ENCODE measurements around the gene DDX41. TPM values are rescaled to one million over a fixed set of nuclear protein-coding genes. Genes with fewer than 3 reads are reported as not detected.

DDX41 gene
- total RNA-seq, 2 donors from 2014 or later: 53.7 to 138 TPM

DNA sequence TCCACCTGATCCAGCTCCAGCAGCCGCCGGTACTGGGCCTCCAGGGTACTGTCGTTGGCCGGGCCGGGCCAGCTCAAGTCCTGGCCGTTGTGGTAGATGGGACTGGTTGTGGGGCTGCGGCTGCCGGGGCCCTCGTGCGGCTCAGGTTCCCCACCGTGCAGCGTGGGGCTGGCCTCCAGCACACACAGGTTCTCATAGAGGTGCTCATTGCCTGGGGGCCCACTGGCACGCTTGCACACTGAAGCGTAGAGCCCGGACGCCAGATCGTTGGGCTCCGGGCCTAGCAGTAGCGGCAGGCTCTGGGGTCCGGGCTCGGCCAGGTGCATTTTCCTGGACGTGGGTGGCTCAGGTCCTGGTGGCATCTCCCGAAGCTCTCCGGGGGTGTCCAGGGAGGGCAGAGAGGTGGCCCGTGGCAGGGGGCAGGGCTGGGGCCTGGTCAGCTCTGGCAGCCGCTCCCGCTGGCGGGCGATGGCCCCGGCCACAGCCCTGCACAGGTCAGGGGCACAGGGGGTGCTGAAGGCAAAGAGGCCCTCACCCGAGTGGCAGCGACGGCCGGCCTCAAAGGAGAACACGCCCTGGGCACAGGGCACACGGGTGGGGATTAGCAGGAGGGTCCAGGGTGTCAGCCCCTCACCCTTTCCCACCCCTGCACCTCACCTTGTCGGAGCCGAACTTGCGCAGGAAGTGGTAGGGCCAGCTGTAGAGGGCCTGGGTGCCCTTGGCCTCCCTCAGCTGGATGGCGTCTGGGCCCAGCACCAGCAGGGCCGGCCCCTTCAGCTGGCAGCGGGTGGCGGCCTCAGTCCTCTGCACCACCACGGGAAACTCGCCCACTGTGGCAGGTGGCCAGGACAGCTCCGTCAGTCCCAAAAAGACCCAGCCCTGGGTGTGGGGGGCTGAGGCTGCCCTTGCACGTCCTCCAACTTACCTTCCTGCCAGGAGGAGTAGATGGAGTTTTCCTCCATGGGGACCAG is 12.4 kb downstream of the DDX41 start:
- DNase-seq (ENCODE audit: low spot score) (no peak), ATAC-seq (ENCODE audit: insufficient number of reproducible peaks, low FRiP score, low read depth) (no peak)
- no peaks in the 10 kb centered on the region for H3K27me3 ChIP-seq (replicated peaks; ENCODE audit: insufficient read depth)
- no peak overlapping the region for H3K4me3 ChIP-seq
- H3K27ac ChIP-seq: no peak overlapping the region
- TF ChIP-seq, protein P1, sequence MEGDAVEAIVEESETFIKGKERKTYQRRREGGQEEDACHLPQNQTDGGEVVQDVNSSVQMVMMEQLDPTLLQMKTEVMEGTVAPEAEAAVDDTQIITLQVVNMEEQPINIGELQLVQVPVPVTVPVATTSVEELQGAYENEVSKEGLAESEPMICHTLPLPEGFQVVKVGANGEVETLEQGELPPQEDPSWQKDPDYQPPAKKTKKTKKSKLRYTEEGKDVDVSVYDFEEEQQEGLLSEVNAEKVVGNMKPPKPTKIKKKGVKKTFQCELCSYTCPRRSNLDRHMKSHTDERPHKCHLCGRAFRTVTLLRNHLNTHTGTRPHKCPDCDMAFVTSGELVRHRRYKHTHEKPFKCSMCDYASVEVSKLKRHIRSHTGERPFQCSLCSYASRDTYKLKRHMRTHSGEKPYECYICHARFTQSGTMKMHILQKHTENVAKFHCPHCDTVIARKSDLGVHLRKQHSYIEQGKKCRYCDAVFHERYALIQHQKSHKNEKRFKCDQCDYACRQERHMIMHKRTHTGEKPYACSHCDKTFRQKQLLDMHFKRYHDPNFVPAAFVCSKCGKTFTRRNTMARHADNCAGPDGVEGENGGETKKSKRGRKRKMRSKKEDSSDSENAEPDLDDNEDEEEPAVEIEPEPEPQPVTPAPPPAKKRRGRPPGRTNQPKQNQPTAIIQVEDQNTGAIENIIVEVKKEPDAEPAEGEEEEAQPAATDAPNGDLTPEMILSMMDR (IDR thresholded peaks at IDR 0.05): no peak
- H3K4me1 ChIP-seq (ENCODE audit: control insufficient read depth in 1 of 2, low read depth in 2 of 2): no peaks in the 10 kb centered on the region
- no peaks in the 10 kb centered on the region for H3K36me3 ChIP-seq
- no peaks in the 10 kb centered on the region for H3K9me3 ChIP-seq

DNA sequence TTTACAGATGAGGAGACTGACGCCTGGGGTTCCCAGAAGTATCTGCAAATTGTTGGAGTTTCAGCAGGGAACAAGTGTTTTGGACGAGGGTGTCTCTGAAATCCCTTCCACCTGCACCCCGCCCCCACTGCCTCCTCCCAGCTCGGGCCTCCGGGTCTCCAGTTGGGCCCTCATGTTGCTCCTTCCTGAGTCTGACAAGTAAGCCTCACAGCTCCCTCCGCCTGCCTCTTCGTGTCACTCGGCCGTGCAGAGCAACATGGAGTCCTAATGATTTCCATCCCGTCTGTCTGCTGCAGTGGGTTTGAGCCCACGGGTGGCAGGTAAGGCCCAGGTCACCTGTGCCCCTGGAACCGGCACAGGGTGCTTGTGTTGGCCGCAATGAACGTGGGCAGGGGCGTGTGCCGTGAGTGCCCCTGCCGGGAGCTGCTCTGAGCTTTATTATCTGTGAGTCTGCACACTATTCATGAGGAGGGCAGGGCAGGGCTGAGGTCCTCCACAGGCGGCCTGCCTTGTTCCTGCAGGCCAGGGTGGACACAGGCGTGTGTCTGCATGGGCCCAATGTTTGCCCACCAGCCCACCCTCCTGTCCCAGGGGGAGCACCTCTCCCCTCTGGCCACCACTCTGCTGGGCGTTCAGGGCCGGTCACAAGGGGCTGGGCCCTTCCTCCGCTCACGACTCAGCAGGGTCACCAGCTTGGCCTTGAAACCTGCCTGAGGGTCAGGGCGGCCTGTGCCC is 13.2 kb downstream of the DDX41 start:
- H3K27me3 ChIP-seq (replicated peaks; ENCODE audit: insufficient read depth): no peaks in the 10 kb centered on the region
- H3K27ac ChIP-seq: no peak overlapping the region
- H3K9me3 ChIP-seq: no peaks in the 10 kb centered on the region
- no peak overlapping the region for H3K4me3 ChIP-seq
- peaks cover 0 to 3% of the 10 kb centered on the region in 2 donors for H3K4me1 ChIP-seq (ENCODE audit: control insufficient read depth in 1 of 2, low read depth in 2 of 2)
- DNase-seq (ENCODE audit: low spot score) (no peak), ATAC-seq (ENCODE audit: insufficient number of reproducible peaks, low FRiP score, low read depth) (no peak)
- H3K36me3 ChIP-seq: no peaks in the 10 kb centered on the region
- TF ChIP-seq, protein P1 (IDR thresholded peaks at IDR 0.05): no peak

DNA sequence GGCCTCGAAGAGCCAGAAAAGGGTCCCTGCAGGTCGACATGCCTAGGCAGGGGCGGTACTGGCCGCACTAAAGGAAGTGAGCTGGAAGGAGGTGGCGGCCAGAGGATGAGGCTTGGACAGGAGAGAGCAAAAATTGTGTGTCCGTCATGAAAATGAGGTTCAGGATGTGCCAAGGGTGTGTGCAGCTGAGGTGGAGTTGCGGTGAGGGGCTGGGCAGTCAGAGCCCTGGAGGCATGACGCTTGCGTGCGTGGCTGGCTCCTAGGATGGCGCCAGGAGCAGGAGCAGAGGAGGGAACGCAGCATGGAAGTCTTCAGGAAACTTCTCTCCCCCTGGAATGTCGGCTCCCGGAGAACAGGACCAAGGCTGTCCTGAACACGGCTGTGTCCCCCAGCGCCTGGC is 13.9 kb downstream of the DDX41 start:
- no peaks in the 10 kb centered on the region for H3K9me3 ChIP-seq
- ATAC-seq (ENCODE audit: insufficient number of reproducible peaks, low FRiP score, low read depth) (no peak), DNase-seq (ENCODE audit: low spot score) (no peak)
- no peaks in the 10 kb centered on the region for H3K27me3 ChIP-seq (replicated peaks; ENCODE audit: insufficient read depth)
- H3K36me3 ChIP-seq: no peaks in the 10 kb centered on the region
- H3K4me3 ChIP-seq: no peak overlapping the region
- TF ChIP-seq, protein P1 (IDR thresholded peaks at IDR 0.05): no peak
- no peak overlapping the region for H3K27ac ChIP-seq
- H3K4me1 ChIP-seq (ENCODE audit: control insufficient read depth in 1 of 2, low read depth in 2 of 2): peaks cover 0 to 9% of the 10 kb centered on the region in 2 donors

DNA sequence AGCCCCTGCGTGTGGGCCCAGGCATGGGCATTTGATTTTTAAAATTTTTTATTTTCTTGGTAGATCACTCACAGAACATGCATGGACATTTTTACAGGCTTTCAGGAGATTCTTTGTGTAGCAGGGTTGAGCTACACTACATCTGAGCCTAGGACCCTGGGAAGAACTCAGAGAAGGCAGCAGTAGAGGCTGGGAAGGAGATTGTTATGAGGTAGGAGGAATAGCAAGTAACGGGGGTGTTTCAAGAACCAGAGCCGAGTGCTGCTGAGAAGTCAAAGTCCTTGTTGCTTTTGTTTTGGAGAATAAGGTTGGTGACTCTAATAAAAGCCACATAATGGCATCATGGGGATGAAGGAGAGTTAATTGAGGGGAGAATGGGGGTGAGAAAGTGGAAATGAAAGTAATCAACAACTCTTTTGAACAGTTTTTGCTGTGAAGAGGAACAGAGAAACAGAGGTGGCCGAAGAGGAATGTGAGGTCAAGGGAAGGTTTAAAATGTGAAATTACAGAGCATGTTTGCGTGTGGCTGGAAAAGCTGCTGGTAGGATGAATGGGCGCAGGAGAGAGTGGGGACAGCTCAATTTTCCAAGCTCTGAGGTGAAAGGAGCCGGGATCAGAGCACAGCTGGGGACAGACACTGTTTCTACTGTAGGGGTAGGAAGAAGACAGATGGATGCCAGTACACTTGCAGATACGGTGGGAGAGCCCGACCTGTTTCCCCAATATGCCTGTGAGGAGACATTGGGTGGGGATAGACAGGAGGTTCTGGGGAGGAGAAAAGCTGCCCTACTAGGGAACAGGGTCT is 14.7 kb downstream of the DDX41 start:
- no peak overlapping the region for H3K4me3 ChIP-seq
- no peak for ATAC-seq (ENCODE audit: insufficient number of reproducible peaks, low FRiP score, low read depth)
- peaks cover 0 to 11% of the 10 kb centered on the region in 2 donors for H3K4me1 ChIP-seq (ENCODE audit: control insufficient read depth in 1 of 2, low read depth in 2 of 2)
- TF ChIP-seq, protein P1 (IDR thresholded peaks at IDR 0.05): no peak
- no peaks in the 10 kb centered on the region for H3K9me3 ChIP-seq
- H3K36me3 ChIP-seq: no peaks in the 10 kb centered on the region
- H3K27me3 ChIP-seq (replicated peaks; ENCODE audit: insufficient read depth): no peaks in the 10 kb centered on the region
- no peak overlapping the region for H3K27ac ChIP-seq
- DNase-seq (ENCODE audit: low spot score): no peak
